Measurements from ENCODE around the gene ISCU.

DNA sequence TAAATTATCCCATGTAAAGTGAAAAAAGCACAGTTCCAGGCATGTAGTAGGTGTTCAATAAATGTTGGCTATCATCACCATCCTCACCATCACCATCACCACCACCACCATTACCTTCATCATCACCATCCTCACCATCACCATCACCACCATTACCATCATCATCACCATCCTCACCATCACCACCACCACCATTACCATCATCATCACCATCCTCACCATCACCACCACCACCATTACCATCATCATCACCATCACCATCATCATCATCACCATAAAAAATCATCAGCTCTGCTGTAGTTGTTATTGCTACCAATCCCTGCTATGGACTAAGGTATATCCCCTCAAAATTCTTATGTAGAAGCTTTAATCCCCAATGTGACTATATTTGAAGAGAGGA is 15.1 kb downstream of the ISCU start:
- TF ChIP-seq, protein P1, sequence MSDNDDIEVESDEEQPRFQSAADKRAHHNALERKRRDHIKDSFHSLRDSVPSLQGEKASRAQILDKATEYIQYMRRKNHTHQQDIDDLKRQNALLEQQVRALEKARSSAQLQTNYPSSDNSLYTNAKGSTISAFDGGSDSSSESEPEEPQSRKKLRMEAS (IDR thresholded peaks at IDR 0.05; ENCODE audit: low read depth, low read length), result no peak
- TF ChIP-seq, protein P2, sequence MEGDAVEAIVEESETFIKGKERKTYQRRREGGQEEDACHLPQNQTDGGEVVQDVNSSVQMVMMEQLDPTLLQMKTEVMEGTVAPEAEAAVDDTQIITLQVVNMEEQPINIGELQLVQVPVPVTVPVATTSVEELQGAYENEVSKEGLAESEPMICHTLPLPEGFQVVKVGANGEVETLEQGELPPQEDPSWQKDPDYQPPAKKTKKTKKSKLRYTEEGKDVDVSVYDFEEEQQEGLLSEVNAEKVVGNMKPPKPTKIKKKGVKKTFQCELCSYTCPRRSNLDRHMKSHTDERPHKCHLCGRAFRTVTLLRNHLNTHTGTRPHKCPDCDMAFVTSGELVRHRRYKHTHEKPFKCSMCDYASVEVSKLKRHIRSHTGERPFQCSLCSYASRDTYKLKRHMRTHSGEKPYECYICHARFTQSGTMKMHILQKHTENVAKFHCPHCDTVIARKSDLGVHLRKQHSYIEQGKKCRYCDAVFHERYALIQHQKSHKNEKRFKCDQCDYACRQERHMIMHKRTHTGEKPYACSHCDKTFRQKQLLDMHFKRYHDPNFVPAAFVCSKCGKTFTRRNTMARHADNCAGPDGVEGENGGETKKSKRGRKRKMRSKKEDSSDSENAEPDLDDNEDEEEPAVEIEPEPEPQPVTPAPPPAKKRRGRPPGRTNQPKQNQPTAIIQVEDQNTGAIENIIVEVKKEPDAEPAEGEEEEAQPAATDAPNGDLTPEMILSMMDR (IDR thresholded peaks at IDR 0.05; ENCODE audit: low read depth, low read length), result no peak
